Vagina (tissue), 2 donors: Measurements from ENCODE around the gene AKAP10.

Experiments
- CTCF ChIP-seq, 3 experiments: fragments of 450-650 bp in 2 of 3; fragments of 200-600 bp in 1 of 3; sonication (generic) in 1 of 3; IDR thresholded peaks; one replicate each; pipeline ENCODE4 v1.5.1; 2017 to 2019; ENCODE audit warnings: antibody characterized with exemption in 3 of 3, mild to moderate bottlenecking in 2 of 3, moderate library complexity in 2 of 3
- POLR2A ChIP-seq, 2 donors: fragments of 450-650 bp; IDR thresholded peaks; one replicate each; pipeline ENCODE4 v1.6.1; 2017; ENCODE audit warnings: antibody characterized with exemption in 2 of 2, mild to moderate bottlenecking in 2 of 2, moderate library complexity in 2 of 2

- no peak for TF ChIP-seq CTCF (IDR thresholded peaks at IDR 0.05)
- TF ChIP-seq POLR2A (IDR thresholded peaks at IDR 0.05) = no peak
These were observed 112.6 kb downstream of the AKAP10 start for GRCh38 chr17:19865021-19865420.
